ENCODE results near the gene SPACA5B. TPM values are rescaled to one million over a fixed set of nuclear protein-coding genes. Genes with fewer than 3 reads are reported as not detected.
"Not testable (repeated sequence)": the region's sequence is repeated elsewhere in the genome, so short reads cannot be mapped to it uniquely, and the experiment has no call there.

The SPACA5B gene
- polyA plus RNA-seq, 1 donor (not counting 4 experiments of a cell fraction or from before 2014, with no cell fraction given), result not detected

DNA sequence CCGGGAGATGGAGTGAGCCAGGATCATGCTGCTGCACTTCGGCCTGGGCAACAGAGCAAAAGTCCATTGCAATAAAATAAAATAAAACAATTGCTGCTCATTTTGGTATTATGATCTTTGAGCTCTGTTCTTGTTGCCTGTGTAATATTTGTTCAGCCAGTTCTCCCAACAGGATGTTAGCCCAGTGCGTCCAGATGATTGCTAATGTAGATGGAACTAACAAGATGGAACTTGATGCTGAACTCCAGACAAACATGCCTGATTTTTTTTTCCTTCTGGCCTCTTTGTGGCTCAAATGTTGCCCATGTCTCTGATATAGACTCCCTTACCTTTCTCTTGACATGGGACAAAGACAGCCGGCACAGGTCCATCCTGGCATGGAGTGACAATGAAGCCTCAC, 50.4 kb downstream of the SPACA5B start:
- H3K9me1 ChIP-seq (ENCODE audit: control insufficient read depth, extremely low read depth, insufficient read depth, low read length), result no peaks in the 10 kb centered on the region
- no peaks in the 10 kb centered on the region for H3K36me3 ChIP-seq (ENCODE audit: control insufficient read depth in 2 of 2, extremely low read depth in 1 of 2, insufficient read depth in 2 of 2, low read length in 2 of 2)
- H3K4me3 ChIP-seq (ENCODE audit: control insufficient read depth in 2 of 3, extremely low read depth in 1 of 3, insufficient read depth in 2 of 3, low read depth in 1 of 3, low read length in 3 of 3), result no peak overlapping the region
- FAIRE-seq, result no peak
- H3K27ac ChIP-seq (ENCODE audit: control insufficient read depth, insufficient read depth, low read length), result no peak overlapping the region
- H3K4me1 ChIP-seq (ENCODE audit: control insufficient read depth, extremely low read depth, insufficient read depth, low read length), result peaks cover 10% of the 10 kb centered on the region
- peak overlapping the region; percentile 12 for H2AFZ ChIP-seq (ENCODE audit: control insufficient read depth, low read length)
- TF ChIP-seq CTCF (optimal IDR thresholded peaks at IDR 0.05 in 1 of 3, IDR thresholded peaks at IDR 0.05 in 1 of 3, conservative IDR thresholded peaks at IDR 0.05 in 1 of 3; ENCODE audit: extremely low read depth in 1 of 3, insufficient read depth in 2 of 3, low read length in 3 of 3) (no peak), EZH2 (IDR thresholded peaks at IDR 0.05; ENCODE audit: low read length) (no peak)
- no peaks in the 10 kb centered on the region for H3K27me3 ChIP-seq (ENCODE audit: control insufficient read depth, extremely low read depth, insufficient read depth, low read length)
- no peaks in the 10 kb centered on the region for H3K79me2 ChIP-seq (ENCODE audit: control insufficient read depth, insufficient read depth, low read length)
- dilution Hi-C loops (cut with MboI; ENCODE audit: extremely low pct_ligation_motif_present, low sequenced_read_pairs), result no loop called here
- H4K20me1 ChIP-seq (ENCODE audit: control insufficient read depth, extremely low read depth, insufficient read depth, low read length), result no peaks in the 10 kb centered on the region
- no peak for DNase-seq (ENCODE audit: low read depth, low spot score)
- H3K9me3 ChIP-seq (ENCODE audit: control insufficient read depth, low read depth, low read length), result no peaks in the 10 kb centered on the region
- no peak overlapping the region for H3K4me2 ChIP-seq (ENCODE audit: control insufficient read depth, extremely low read depth, insufficient read depth, low read depth, low read length)
- no peak overlapping the region for H3K9ac ChIP-seq (ENCODE audit: control insufficient read depth, extremely low read depth, insufficient read depth, low read length)

- H3K9me1 ChIP-seq (ENCODE audit: control insufficient read depth, extremely low read depth, insufficient read depth, low read length); H3K36me3 ChIP-seq (ENCODE audit: control insufficient read depth in 2 of 2, extremely low read depth in 1 of 2, insufficient read depth in 2 of 2, low read length in 2 of 2); H2AFZ ChIP-seq (ENCODE audit: control insufficient read depth, low read length); H3K27me3 ChIP-seq (ENCODE audit: control insufficient read depth, extremely low read depth, insufficient read depth, low read length); dilution Hi-C loops (cut with MboI; ENCODE audit: extremely low pct_ligation_motif_present, low sequenced_read_pairs); H3K9ac ChIP-seq (ENCODE audit: control insufficient read depth, extremely low read depth, insufficient read depth, low read length); H4K20me1 ChIP-seq (ENCODE audit: control insufficient read depth, extremely low read depth, insufficient read depth, low read length); H3K27ac ChIP-seq (ENCODE audit: control insufficient read depth, insufficient read depth, low read length); H3K4me3 ChIP-seq (ENCODE audit: control insufficient read depth in 2 of 3, extremely low read depth in 1 of 3, insufficient read depth in 2 of 3, low read depth in 1 of 3, low read length in 3 of 3); DNase-seq (ENCODE audit: low read depth, low spot score); FAIRE-seq; H3K4me2 ChIP-seq (ENCODE audit: control insufficient read depth, extremely low read depth, insufficient read depth, low read depth, low read length); H3K79me2 ChIP-seq (ENCODE audit: control insufficient read depth, insufficient read depth, low read length); H3K9me3 ChIP-seq (ENCODE audit: control insufficient read depth, low read depth, low read length): not testable (repeated sequence)
- peaks cover 10% of the 10 kb centered on the region for H3K4me1 ChIP-seq (ENCODE audit: control insufficient read depth, extremely low read depth, insufficient read depth, low read length)
Observed at GRCh38 chrX:48181882-48182281, 51.5 kb downstream of the SPACA5B start.

Small RNA genes within 50 kb of the gene (small RNA-seq; reads per million reads assigned to genes)
- 0 reads per million in 3 experiments for gene AC245047.7 (ENCODE audit: insufficient read length in 3 of 3, low read depth in 3 of 3, low replicate concordance in 1 of 3)
- gene RNU6-707P (ENCODE audit: insufficient read length in 3 of 3, low read depth in 3 of 3, low replicate concordance in 1 of 3), result 0 reads per million in 3 experiments

Other genes with a start within 250 kb of the SPACA5B start
- 1.4 to 2.4 TPM (median 1.9 TPM) in 3 replicates for gene ZNF182, start 126.6 kb upstream of the SPACA5B start, polyA plus RNA-seq
- not detected in 3 replicates for gene SPACA5, start 123.6 kb upstream of the SPACA5B start, polyA plus RNA-seq
- 0.55 to 0.86 TPM (median 0.78 TPM) in 3 replicates for gene ZNF630, start 59.0 kb upstream of the SPACA5B start, polyA plus RNA-seq
- gene SSX5, start 66.2 kb downstream of the SPACA5B start, polyA plus RNA-seq, result not detected in 3 replicates
- not detected in 3 replicates for gene SSX1, start 124.8 kb downstream of the SPACA5B start, polyA plus RNA-seq
- gene SSX3, start 226.1 kb downstream of the SPACA5B start, polyA plus RNA-seq, result not detected in 3 replicates